HUES6 (cell line): ENCODE measurements around the gene FBXO24.
A peak's percentile ranks its signal among the peaks of the same experiment; 100 is the strongest.

Source experiments
- H3K27ac ChIP-seq: 2 replicates; pipeline ENCODE4 v1.7.0; 2013; ENCODE audit warnings: low read depth, mild to moderate bottlenecking, low read length, inconsistent platforms
- H3K27me3 ChIP-seq: 2 replicates; pipeline ENCODE4 v1.6.1; 2013; ENCODE audit warnings: low read length; ENCODE audit not compliant: control insufficient read depth, insufficient read depth
- H3K36me3 ChIP-seq: 2 replicates; pipeline ENCODE4 v1.6.1; 2013; ENCODE audit warnings: low read length; ENCODE audit not compliant: control insufficient read depth, insufficient read depth
- H3K4me1 ChIP-seq: 2 replicates; pipeline ENCODE4 v1.6.1; 2013; ENCODE audit warnings: low read length; ENCODE audit not compliant: control insufficient read depth, insufficient read depth
- H3K4me3 ChIP-seq: 2 replicates; pipeline ENCODE4 v1.5.1; 2013; ENCODE audit warnings: low read depth, low read length
- H3K9ac ChIP-seq: one replicate; pipeline ENCODE4 v1.6.1; 2013; ENCODE audit warnings: mild to moderate bottlenecking, low read length
- H3K9me3 ChIP-seq: 2 replicates; pipeline ENCODE4 v1.6.1; 2013; ENCODE audit warnings: low read depth, low read length; ENCODE audit not compliant: control insufficient read depth, insufficient read depth

Gene FBXO24

GRCh38 chr7:100613412-100614175 lies 27.5 kb downstream of the FBXO24 start:
- H3K27ac ChIP-seq, result no peak overlapping the region
- H3K27me3 ChIP-seq, result no peaks in the 10 kb centered on the region
- no peaks in the 10 kb centered on the region for H3K4me1 ChIP-seq
- peak overlapping the region; percentile 90; the same call in 1 of the 2 replicates for H3K4me3 ChIP-seq
- H3K9ac ChIP-seq, result no peak overlapping the region
- H3K36me3 ChIP-seq, result no peaks in the 10 kb centered on the region
- H3K9me3 ChIP-seq, result no peaks in the 10 kb centered on the region

GRCh38 chr7:100614308-100614861 lies 28.3 kb downstream of the FBXO24 start:
- Histone ChIP-seq H3K4me1 (no peaks in the 10 kb centered on the region), H3K9ac (no peak overlapping the region), H3K27ac (no peak overlapping the region), H3K36me3 (no peaks in the 10 kb centered on the region), H3K9me3 (no peaks in the 10 kb centered on the region), H3K27me3 (no peaks in the 10 kb centered on the region), H3K4me3 (no peak overlapping the region)

GRCh38 chr7:100620239-100620638 lies 34.1 kb downstream of the FBXO24 start:
- H3K27me3 ChIP-seq, result no peaks in the 10 kb centered on the region
- no peaks in the 10 kb centered on the region for H3K9me3 ChIP-seq
- H3K4me1 ChIP-seq, result no peaks in the 10 kb centered on the region
- no peaks in the 10 kb centered on the region for H3K36me3 ChIP-seq
- no peak overlapping the region for H3K27ac ChIP-seq
- no peak overlapping the region for H3K9ac ChIP-seq
- no peak overlapping the region for H3K4me3 ChIP-seq

- Histone ChIP-seq H3K36me3 (no peaks in the 10 kb centered on the region), H3K9ac (no peak overlapping the region), H3K4me1 (no peaks in the 10 kb centered on the region; the same call in 1 of the 2 replicates), H3K27me3 (peaks cover 5% of the 10 kb centered on the region; the same call in 1 of the 2 replicates), H3K27ac (no peak overlapping the region), H3K4me3 (no peak overlapping the region), H3K9me3 (no peaks in the 10 kb centered on the region)
Measured at GRCh38 chr7:100620804-100621203, 34.7 kb downstream of the FBXO24 start.

DNA sequence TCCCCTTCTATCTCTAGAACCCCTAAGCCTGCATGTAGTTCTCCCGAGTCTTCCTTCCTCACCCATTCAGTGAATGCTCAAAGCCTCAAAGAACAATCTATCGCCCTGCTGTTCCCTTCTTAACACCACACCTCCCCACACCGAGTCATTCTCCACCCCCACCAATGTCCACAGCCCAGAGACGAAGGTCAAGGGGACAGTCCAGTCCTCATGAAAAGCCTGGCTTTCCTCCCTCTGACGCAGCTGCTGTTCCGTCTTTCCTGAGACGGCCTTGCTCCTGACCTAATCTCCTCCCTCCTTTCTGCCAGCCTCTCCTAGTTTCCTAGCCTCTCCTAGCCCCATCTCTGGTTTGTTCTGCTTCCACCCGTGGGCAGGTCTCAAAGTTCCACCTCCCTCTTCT lies 35.4 kb downstream of the FBXO24 start:
- H3K4me3 ChIP-seq, result no peak overlapping the region
- H3K9me3 ChIP-seq, result no peaks in the 10 kb centered on the region
- no peaks in the 10 kb centered on the region for H3K36me3 ChIP-seq
- H3K27ac ChIP-seq, result no peak overlapping the region
- H3K9ac ChIP-seq, result no peak overlapping the region
- peaks cover 8% of the 10 kb centered on the region; the same call in 1 of the 2 replicates for H3K27me3 ChIP-seq
- no peaks in the 10 kb centered on the region; the same call in 1 of the 2 replicates for H3K4me1 ChIP-seq

GRCh38 chr7:100623951-100624824 lies 38.1 kb downstream of the FBXO24 start:
- no peak overlapping the region for H3K4me3 ChIP-seq
- peaks cover 15% of the 10 kb centered on the region for H3K27me3 ChIP-seq
- H3K36me3 ChIP-seq, result no peaks in the 10 kb centered on the region
- no peaks in the 10 kb centered on the region for H3K9me3 ChIP-seq
- H3K4me1 ChIP-seq, result peaks cover 6% of the 10 kb centered on the region; the same call in 1 of the 2 replicates
- H3K27ac ChIP-seq, result no peak overlapping the region
- no peak overlapping the region for H3K9ac ChIP-seq

DNA sequence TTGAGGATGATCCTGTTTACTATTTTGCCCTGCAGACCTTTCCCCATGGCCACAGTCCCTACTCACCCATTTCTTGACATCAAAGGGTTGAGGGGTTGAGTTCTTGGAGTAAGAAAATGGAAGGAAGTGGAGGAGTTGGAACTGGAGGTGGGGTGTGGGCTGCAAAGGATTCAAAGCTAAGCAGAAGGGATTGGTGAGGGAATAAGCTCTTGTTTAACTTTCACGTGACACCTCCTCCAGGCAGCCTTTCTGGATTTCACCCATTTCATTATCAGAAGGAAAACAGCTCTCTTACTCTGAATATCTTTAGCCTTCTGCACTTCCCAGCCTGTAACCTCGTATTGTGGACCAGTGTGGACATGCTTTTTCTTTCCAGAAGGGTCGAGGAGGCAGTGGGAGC lies 39.9 kb downstream of the FBXO24 start:
- Histone ChIP-seq H3K4me1 (peaks cover 6% of the 10 kb centered on the region; the same call in 1 of the 2 replicates), H3K9ac (no peak overlapping the region), H3K4me3 (peak overlapping the region; percentile 53), H3K36me3 (no peaks in the 10 kb centered on the region), H3K27ac (no peak overlapping the region), H3K9me3 (no peaks in the 10 kb centered on the region), H3K27me3 (peaks cover 15% of the 10 kb centered on the region)

DNA sequence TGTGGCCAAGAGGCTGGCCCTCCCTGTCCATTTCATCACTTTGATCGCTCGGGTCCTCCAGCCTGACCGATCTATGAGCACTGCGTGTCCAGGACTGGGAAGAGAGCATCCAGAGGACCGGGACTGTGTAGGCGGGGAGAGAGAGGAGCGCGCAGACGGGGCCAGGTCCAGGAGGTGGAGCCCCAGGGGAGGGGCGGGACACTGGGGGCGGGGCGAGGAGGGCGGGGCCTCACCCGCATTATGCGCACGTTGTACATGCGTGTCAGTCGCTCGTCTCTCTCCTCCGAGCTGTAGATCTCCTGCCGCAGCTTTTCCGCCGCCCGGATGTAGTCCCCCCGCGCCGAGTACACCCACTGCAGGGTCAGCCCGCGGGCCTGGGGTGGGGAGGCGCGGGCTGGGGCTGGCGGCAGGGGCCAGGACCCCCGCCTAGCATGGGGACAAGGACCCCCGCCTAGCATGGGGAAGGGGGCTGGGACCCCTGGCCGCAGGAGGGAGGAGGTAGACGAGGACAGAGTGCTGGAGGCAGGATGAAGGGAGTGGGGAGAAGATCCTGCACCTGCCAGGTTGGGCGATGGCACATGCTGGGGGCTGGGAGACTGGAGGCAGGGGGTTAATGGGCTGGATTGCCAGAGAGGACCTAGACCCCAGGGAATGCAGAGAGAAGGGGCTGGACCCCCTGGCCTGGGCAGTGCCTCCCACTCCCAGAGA lies 40.6 kb downstream of the FBXO24 start:
- peaks cover 6% of the 10 kb centered on the region; the same call in 1 of the 2 replicates for H3K4me1 ChIP-seq
- peaks cover 16% of the 10 kb centered on the region for H3K27me3 ChIP-seq
- H3K9me3 ChIP-seq, result no peaks in the 10 kb centered on the region
- H3K27ac ChIP-seq, result no peak overlapping the region
- peak overlapping the region; percentile 48 for H3K9ac ChIP-seq
- no peaks in the 10 kb centered on the region for H3K36me3 ChIP-seq
- H3K4me3 ChIP-seq, result peak overlapping the region; percentile 53

GRCh38 chr7:100627238-100627549 lies 41.1 kb downstream of the FBXO24 start:
- no peaks in the 10 kb centered on the region for H3K9me3 ChIP-seq
- no peaks in the 10 kb centered on the region for H3K36me3 ChIP-seq
- H3K4me3 ChIP-seq, result peak overlapping the region; percentile 53; the same call in 1 of the 2 replicates
- peaks cover 6% of the 10 kb centered on the region; the same call in 1 of the 2 replicates for H3K4me1 ChIP-seq
- H3K27me3 ChIP-seq, result peaks cover 22% of the 10 kb centered on the region
- no peak overlapping the region for H3K27ac ChIP-seq
- H3K9ac ChIP-seq, result no peak overlapping the region

DNA sequence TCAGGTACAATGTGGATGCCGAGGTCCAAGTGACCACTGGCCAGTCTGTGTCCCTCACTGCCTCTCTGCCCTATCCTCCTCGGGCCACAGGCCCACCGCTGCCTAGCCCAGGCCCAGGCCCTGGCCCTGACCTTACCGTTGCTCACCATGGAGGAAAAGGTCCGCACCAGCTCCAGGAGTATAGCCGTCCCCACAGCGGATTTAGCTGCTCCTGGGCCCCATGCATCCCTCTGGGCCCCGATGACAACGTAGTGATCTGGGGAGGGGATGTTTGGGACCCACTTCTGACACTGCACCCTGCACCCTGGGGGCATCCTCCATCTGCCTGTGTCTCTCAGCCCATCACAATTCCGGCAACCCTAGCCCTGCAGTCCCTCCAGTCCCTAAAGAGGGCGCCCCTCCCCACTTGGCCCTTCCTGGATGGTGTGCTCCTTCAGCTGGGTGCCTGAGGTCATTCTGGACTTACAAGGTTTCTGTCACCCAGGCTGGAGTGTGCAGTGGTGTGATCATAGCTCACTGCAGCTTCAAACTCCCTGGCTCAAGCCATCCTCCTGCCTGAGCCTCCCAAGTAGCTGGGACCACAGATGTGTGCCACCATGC lies 43.1 kb downstream of the FBXO24 start:
- Histone ChIP-seq H3K9ac (no peak overlapping the region), H3K27me3 (peaks cover 33% of the 10 kb centered on the region), H3K4me3 (no peak overlapping the region), H3K27ac (no peak overlapping the region), H3K4me1 (peaks cover 9% of the 10 kb centered on the region; the same call in 1 of the 2 replicates), H3K9me3 (no peaks in the 10 kb centered on the region), H3K36me3 (no peaks in the 10 kb centered on the region)
